Activated CD4-positive, alpha-beta memory T cell treated with anti-CD3 and anti-CD28 coated beads, Interleukin-2, amount 10 ng/mL, durations not matched to agents 7 days and 5 days (primary cell): Measurements from ENCODE around the gene HAVCR1. TPM values are rescaled to one million over a fixed set of nuclear protein-coding genes. Genes with fewer than 3 reads are reported as not detected.
"Not testable (repeated sequence)": the region's sequence is repeated elsewhere in the genome, so short reads cannot be mapped to it uniquely, and the experiment has no call there.

Source experiments
- CTCF ChIA-PET: fragments of 350-600 bp; sonication (Branson Sonifier 250); formaldehyde crosslinking; loops from one replicate; lab custom pipeline; 2021; ENCODE audit warnings: antibody characterized with exemption, inconsistent platforms; lab: Charles Lee
- POLR2A ChIA-PET: fragments of 350-600 bp; sonication (Branson Sonifier 250); formaldehyde crosslinking; loops from one replicate; lab custom pipeline; 2021; ENCODE audit warnings: antibody characterized with exemption; lab: Charles Lee
- DNase-seq: peaks from one replicate; pipeline ENCODE4 v3.0.0-alpha.2; 2020
- H3K27ac Mint-ChIP-seq: one replicate; pipeline ENCODE4 v1.8.0; 2021; ENCODE audit warnings: mild to moderate bottlenecking, mixed read lengths
- H3K27me3 Mint-ChIP-seq: one replicate; pipeline ENCODE4 v1.8.0; 2021; ENCODE audit warnings: mixed read lengths
- H3K36me3 Mint-ChIP-seq: one replicate; pipeline ENCODE4 v1.8.0; 2021; ENCODE audit warnings: low read depth, mixed read lengths
- H3K4me1 Mint-ChIP-seq: one replicate; pipeline ENCODE4 v1.8.0; 2021; ENCODE audit warnings: mixed read lengths
- H3K4me3 Mint-ChIP-seq: one replicate; pipeline ENCODE4 v1.8.0; 2021; ENCODE audit warnings: mild to moderate bottlenecking, mixed read lengths
- H3K9me3 Mint-ChIP-seq: one replicate; pipeline ENCODE4 v1.8.0; 2021; ENCODE audit warnings: mixed read lengths
- total RNA-seq, 2 experiments: library from RNA; stranded (reverse); gene quantifications; one replicate each; pipeline ENCODE4 v1.2.3, GENCODE V29; 2021

Gene HAVCR1
- total RNA-seq, 2 experiments from 2014 or later: 3.6 to 3.7 TPM

DNA sequence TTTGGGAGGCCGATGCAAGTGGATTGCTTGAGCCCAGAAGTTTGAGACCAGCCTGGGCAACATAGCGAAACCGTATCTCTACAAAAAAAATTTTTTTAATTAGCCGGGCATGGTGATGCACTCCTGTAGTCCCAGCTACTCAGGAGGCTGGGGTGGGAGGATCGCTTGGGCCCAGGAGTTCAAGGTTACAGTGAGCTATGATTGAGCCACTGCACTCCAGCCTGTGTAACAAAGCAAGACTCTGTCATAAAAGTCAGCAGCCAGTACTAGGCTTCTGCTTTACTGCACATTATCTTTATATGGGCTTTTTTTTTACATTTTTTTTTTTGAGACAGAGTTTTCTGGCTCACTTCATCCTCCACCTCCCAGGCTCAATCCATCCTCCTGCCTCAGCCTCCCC, 9.4 kb upstream of the HAVCR1 start:
- Mint-ChIP-seq H3K27ac (no peak overlapping the region), H3K4me1 (peaks cover 18% of the 10 kb centered on the region), H3K9me3 (no peaks in the 10 kb centered on the region), H3K4me3 (no peak overlapping the region), H3K36me3 (peaks cover 2% of the 10 kb centered on the region), H3K27me3 (no peaks in the 10 kb centered on the region)
- ChIA-PET CTCF (no interaction called here), POLR2A (interaction anchor here (0.6 kb wide), 1 partner anchor 64 kb away, joined by 3 read pairs; no protein-coding TSS in a partner anchor)
- DNase-seq: no peak

DNA sequence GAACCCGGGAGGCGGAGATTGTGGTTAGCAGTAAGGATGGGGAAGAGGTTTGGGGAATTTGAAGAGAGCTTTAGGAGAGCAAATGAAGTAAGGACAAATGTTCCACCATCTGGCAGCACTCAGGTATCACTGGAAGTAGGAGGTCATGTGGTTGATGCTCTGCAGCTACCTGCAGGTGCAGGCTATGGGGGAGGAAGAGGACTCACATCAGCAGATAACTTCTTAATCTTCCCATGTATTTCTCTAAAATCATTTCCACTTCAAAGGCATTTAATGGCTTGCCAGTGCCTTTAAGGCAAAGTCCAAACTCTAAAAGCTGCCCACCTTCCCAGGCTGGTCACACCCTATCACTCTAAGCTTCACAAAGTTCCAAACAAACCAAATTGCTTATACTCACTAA, 8.1 kb upstream of the HAVCR1 start:
- Mint-ChIP-seq H3K36me3 (peaks cover 2% of the 10 kb centered on the region), H3K9me3 (no peaks in the 10 kb centered on the region), H3K27me3 (no peaks in the 10 kb centered on the region), H3K27ac (no peak overlapping the region), H3K4me1 (peaks cover 6% of the 10 kb centered on the region), H3K4me3 (no peak overlapping the region)
- ChIA-PET CTCF (no interaction called here), POLR2A (no interaction called here)
- no peak for DNase-seq

DNA sequence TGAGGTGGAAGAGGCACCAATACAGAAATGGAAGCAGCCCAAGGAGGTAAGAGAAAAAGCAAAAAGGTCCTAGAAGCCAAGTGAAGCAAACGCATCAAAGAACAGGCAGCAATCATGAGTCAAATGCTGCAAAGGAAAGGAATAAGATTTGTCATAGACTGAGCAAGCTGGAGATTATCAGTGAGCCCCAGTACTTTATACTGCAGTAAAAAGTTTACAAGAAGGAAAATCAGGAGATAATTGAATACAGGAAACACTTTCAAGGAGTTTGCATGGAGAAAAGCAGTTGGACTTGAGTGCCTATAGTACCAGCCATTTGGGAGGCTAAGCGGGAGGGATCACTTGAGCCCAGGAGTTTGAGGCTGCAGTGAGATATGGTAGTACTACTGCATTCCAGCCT, 7.2 kb upstream of the HAVCR1 start:
- Mint-ChIP-seq H3K9me3 (no peaks in the 10 kb centered on the region), H3K27ac (peak overlapping the region; percentile 16), H3K4me3 (no peak overlapping the region), H3K27me3 (no peaks in the 10 kb centered on the region), H3K4me1 (no peaks in the 10 kb centered on the region), H3K36me3 (peaks cover 2% of the 10 kb centered on the region)
- POLR2A ChIA-PET: no interaction called here
- no peak for DNase-seq
- CTCF ChIA-PET: no interaction called here

DNA sequence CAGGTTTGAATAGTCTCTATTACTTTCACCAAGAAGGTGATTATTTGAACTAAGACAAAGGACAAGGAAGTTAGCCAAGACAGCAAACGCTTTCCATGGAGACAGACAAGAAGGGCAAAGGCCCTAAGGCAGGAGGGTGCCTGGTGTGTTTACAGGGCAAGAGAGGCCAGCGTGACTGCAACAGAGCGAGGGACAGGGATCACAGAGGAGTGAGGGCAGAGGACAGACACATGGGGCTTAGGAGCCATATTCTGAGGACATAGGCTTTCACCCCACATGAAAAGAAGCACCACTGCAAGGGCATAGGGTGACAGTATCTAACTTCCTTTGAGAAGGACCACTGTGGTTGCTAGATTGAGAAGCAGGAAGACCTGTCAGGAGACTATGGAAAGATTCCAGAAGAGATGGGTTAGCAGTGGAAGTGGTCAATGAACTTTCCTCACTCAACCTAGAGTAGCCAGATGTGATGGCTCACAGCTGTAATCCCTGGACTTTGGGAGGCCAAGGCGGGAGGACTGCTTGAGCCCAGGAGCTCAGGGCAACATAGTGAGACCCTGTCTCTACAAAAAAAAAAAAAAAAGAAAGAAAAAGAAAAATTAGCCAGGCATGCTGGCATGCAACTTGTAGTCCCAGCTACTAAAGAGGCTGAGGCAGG, 5.0 kb upstream of the HAVCR1 start:
- no peak overlapping the region for H3K27ac Mint-ChIP-seq
- CTCF ChIA-PET: interaction anchor here (0.8 to 0.9 kb wide), 2 partner anchors 8 to 39 kb away, joined by 3 to 4 read pairs; no protein-coding TSS in a partner anchor
- POLR2A ChIA-PET: no interaction called here
- no peak for DNase-seq
- H3K9me3 Mint-ChIP-seq: no peaks in the 10 kb centered on the region
- H3K36me3 Mint-ChIP-seq: peaks cover 2% of the 10 kb centered on the region
- H3K27me3 Mint-ChIP-seq: no peaks in the 10 kb centered on the region
- no peak overlapping the region for H3K4me3 Mint-ChIP-seq
- no peaks in the 10 kb centered on the region for H3K4me1 Mint-ChIP-seq

DNA sequence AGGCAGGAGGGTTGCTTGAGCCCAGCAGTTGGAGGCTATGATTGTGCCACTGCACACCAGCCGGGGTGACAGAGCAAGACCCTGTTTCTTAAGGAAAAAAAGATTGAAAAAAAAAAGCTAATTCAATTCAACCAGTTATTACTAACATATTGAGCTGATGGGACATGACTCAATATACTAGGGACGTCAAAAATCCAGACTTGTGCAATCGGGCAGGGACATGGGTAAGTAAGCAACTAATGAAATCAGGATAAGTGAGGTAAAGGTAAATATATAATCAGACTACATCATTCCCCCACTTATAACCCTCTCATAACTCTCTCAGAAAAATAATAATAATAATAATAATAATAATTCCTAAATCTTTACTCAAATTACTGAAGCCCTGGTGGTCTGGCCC, 975 bp upstream of the HAVCR1 start:
- POLR2A ChIA-PET: no interaction called here
- no peak for DNase-seq

DNA sequence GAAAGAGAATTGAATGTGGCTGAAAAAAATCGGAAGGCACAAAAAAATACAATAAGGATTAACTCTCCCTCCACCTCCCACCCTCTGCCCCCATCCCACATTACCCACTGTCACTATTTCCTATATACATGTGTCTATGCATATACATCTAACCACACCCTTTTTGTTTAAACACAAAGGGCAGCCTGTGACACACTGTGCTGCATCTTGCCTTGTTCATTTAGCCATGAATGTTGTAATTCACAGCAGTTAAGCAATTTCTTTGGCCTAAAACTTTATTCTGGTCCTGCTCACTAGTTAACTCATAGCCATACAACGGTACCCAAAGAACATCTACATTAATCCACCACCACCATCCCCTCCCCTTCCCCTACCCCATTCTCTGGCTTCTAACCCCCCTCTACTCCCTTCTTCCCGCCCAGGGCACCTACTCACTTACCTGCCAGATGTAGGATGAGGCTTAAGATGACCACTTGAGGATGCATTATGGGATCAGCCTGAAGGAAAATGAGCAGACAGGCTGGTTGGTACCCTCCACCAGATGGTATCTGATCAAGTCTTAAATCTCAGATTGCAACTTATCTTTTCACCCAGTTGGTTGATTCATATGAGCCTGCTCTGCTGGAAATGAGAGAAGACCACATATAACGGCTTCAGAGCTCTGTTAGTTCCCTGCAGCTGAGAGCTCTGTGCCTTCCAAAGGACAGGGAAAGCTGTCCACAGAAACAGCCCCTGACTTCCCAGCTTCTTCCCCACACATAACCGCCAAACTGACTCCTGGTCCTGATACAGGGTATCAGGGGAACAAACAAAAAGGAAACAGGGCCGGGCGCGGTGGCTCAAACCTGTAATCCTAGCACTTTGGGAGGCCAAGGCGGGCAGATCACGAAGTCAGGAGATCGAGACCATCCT, 1.2 kb downstream of the HAVCR1 start:
- Mint-ChIP-seq H3K27ac (no peak overlapping the region), H3K4me1 (no peaks in the 10 kb centered on the region), H3K9me3 (no peaks in the 10 kb centered on the region), H3K4me3 (no peak overlapping the region), H3K27me3 (peaks cover 2% of the 10 kb centered on the region), H3K36me3 (no peaks in the 10 kb centered on the region)
- no peak for DNase-seq
- ChIA-PET POLR2A (no interaction called here), CTCF (no interaction called here)

More for the DNA sequence above, 975 bp upstream of the HAVCR1 start:
- H3K9me3 Mint-ChIP-seq: no peaks in the 10 kb centered on the region
- H3K36me3 Mint-ChIP-seq: peaks cover 2% of the 10 kb centered on the region
- CTCF ChIA-PET: interaction anchor here (0.6 kb wide), 1 partner anchor 43 kb away, joined by 3 read pairs; no protein-coding TSS in a partner anchor
- H3K27me3 Mint-ChIP-seq: peaks cover 2% of the 10 kb centered on the region
- H3K4me3 Mint-ChIP-seq: no peak overlapping the region
- H3K4me1 Mint-ChIP-seq: no peaks in the 10 kb centered on the region
- H3K27ac Mint-ChIP-seq: no peak overlapping the region

DNA sequence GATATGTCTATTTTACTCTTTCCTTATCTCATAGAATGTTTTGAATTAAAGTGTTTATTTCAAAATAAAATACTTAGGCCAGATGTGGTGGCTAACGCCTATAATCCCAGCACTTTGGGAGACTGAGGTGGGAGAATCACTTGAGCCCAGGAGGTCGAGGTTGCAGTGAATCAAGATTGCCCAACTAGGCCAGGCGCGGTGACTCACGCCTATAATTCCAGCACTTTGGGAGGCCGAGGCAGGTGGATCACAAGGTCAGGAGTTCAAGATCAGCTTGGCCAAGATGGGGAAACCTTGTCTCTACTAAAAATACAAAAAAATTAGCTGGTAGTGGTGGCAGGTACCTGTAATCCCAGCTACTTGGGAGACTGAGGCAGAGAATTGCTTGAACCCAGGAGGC, 2.1 kb downstream of the HAVCR1 start:
- H3K9me3 Mint-ChIP-seq, H3K27ac Mint-ChIP-seq, H3K4me3 Mint-ChIP-seq, H3K36me3 Mint-ChIP-seq, H3K4me1 Mint-ChIP-seq, DNase-seq, POLR2A ChIA-PET, H3K27me3 Mint-ChIP-seq: not testable (repeated sequence)
- CTCF ChIA-PET: interaction anchor here (0.6 kb wide), 1 partner anchor 533 kb away, joined by 4 read pairs; no protein-coding TSS in a partner anchor

DNA sequence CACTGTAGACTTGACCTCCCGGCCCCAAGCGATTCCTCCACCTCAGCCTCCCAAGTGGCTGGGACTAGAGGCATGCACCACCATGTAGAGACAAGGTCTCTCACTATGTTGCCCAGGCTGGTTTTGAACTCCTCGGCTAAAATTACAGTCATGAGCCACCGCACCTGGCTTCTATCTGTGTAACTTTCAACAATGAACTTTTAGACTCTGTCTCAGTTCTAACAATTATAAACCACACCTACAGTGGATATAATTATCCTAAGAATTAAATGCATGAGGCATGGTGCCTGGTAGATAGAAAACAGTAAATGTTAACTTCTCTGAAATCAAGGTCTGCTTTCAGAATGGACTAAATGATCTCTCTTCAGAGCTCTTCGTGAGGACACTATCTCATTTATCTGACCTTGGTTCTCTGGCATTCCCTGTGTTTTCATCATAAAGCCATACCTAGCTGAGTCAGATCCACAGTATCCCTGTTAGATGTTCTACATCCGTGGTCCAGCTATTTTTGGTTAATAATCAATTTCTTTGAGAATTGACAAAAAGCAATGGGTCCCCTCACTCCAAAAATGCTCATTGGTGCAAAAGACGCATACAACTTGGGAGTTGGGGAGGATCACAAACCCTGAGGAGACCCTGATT, 7.2 kb downstream of the HAVCR1 start:
- H3K36me3 Mint-ChIP-seq: peaks cover 35% of the 10 kb centered on the region
- POLR2A ChIA-PET: no interaction called here
- H3K27me3 Mint-ChIP-seq: peaks cover 2% of the 10 kb centered on the region

DNA sequence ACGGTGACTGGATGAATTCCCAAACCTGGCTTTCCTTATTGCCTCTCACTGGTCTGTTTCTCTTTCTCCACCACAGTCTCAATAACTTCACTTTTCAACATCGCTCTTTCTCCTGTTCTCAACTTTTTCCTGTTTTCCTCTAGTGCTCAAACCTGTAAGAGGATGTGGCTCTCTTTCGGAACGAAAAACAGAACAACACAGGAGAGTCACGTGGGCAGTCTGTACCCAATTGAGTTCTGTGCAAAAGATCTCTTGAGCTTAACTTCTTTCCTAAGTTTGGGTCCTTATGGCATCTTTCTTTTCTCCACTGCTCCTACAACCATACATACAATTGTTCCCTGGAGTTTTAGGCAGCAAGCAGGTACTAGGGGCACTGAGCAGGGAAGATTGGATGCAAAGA, 8.9 kb downstream of the HAVCR1 start:
- Mint-ChIP-seq H3K4me3 (peak overlapping the region; percentile 60), H3K27ac (peak overlapping the region; percentile 76), H3K9me3 (peaks cover 5% of the 10 kb centered on the region), H3K27me3 (no peaks in the 10 kb centered on the region), H3K4me1 (peaks cover 36% of the 10 kb centered on the region), H3K36me3 (peaks cover 35% of the 10 kb centered on the region)
- POLR2A ChIA-PET: interaction anchor here (0.9 to 1.2 kb wide), 2 partner anchors 11 to 59 kb away, joined by 3 read pairs; partner anchors contain the start of gene HAVCR2
- CTCF ChIA-PET: interaction anchor here (0.5 to 2.2 kb wide), 3 partner anchors 23 to 667 kb away, joined by 3 to 8 read pairs (median 6); no protein-coding TSS in a partner anchor
- DNase-seq: no peak

More for the DNA sequence above, 7.2 kb downstream of the HAVCR1 start:
- no peak overlapping the region for H3K27ac Mint-ChIP-seq
- H3K4me1 Mint-ChIP-seq: peaks cover 28% of the 10 kb centered on the region
- peaks cover 5% of the 10 kb centered on the region for H3K9me3 Mint-ChIP-seq
- no peak overlapping the region for H3K4me3 Mint-ChIP-seq
- DNase-seq: no peak
- CTCF ChIA-PET: interaction anchor here (0.6 kb wide), 1 partner anchor 237 kb away, joined by 5 read pairs; no protein-coding TSS in a partner anchor

DNA sequence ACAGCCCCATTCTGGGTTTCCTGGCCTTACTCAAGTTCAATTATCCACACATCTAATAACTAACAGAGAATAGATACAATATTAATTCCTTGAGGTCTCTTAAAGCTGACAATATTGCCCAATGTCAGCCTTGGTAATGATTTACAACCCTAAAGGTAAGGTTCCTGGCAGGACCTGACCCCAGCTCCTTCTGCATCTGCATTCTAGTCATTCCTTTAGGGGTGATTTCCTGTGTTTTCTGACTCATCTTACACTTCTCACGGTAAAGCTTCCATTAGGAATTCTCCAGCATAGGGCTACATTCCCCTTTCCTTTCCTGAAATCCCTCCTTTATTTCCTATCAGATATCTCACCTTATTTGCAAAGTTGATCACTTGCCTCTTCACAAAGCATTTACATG, 9.3 kb downstream of the HAVCR1 start:
- ChIA-PET CTCF (interaction anchor here (1.8 to 2.2 kb wide), 2 partner anchors 22 to 24 kb away, joined by 6 to 8 read pairs; no protein-coding TSS in a partner anchor), POLR2A (interaction anchor here (0.7 to 1.0 kb wide), 3 partner anchors 11 to 59 kb away, joined by 3 to 4 read pairs (median 3); partner anchors contain the start of gene HAVCR2)
- DNase-seq: no peak
- Mint-ChIP-seq H3K9me3 (peaks cover 5% of the 10 kb centered on the region), H3K27me3 (no peaks in the 10 kb centered on the region), H3K4me1 (peaks cover 36% of the 10 kb centered on the region), H3K27ac (peak overlapping the region; percentile 76), H3K4me3 (peak overlapping the region; percentile 60), H3K36me3 (peaks cover 35% of the 10 kb centered on the region)

DNA sequence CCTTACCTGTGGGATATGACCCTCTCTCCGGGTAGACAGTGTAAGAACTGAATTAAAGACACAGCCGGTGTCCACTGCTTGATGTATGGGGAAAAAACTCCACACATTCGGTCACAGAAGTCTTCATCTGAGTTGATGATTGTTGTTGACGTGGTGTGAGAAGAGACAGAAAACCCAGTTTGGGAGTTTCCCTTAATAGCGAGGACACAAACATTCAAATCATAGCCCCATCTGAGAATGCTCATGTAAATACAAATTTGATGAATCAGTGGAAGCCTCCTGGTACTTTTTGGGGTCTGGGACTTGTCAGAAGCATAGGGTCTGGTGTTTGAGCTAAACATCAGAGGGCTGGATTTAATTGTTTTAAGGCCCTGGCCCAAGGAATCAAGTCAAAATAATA, 11.0 kb downstream of the HAVCR1 start:
- H3K4me3 Mint-ChIP-seq: no peak overlapping the region
- no peaks in the 10 kb centered on the region for H3K27me3 Mint-ChIP-seq
- POLR2A ChIA-PET: interaction anchor here (1.3 kb wide), 1 partner anchor 94 kb away, joined by 3 read pairs; the partner anchor contains the start of gene MED7
- H3K36me3 Mint-ChIP-seq: peaks cover 35% of the 10 kb centered on the region
- H3K9me3 Mint-ChIP-seq: peaks cover 5% of the 10 kb centered on the region
- peaks cover 37% of the 10 kb centered on the region for H3K4me1 Mint-ChIP-seq
- CTCF ChIA-PET: no interaction called here
- DNase-seq: no peak
- no peak overlapping the region for H3K27ac Mint-ChIP-seq

DNA sequence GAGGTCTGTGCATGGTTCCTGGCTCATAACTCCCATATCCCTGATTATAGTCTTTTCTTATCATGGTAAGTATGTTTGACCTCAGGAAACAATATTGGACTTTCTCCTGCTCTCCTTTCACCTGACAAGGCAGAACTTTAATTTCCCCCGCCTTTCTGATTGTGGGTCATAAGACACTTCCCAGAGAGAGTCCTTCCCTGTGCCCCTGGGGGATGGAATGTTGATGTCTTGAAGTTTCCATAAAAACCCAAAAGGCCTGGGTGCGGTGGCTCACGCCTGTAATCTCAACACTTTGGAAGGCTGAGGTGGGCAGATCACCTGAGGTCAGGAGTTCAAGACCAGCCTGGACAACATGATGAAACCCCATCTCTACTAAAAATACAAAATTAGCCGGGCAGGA, 11.9 kb downstream of the HAVCR1 start:
- not testable (repeated sequence) for H3K4me3 Mint-ChIP-seq, H3K27me3 Mint-ChIP-seq, DNase-seq, H3K27ac Mint-ChIP-seq, H3K9me3 Mint-ChIP-seq
- Mint-ChIP-seq H3K36me3 (peaks cover 29% of the 10 kb centered on the region), H3K4me1 (peaks cover 37% of the 10 kb centered on the region)
- CTCF ChIA-PET: interaction anchor here (1.1 kb wide), 1 partner anchor 96 kb away, joined by 3 read pairs; the partner anchor contains the start of gene MED7
- POLR2A ChIA-PET: interaction anchor here (1.2 kb wide), 1 partner anchor 96 kb away, joined by 4 read pairs; the partner anchor contains the start of gene MED7
